MM.1S (cell line): Measurements from ENCODE around the gene FTL.

ENCODE experiments used
- EZH2 ChIP-seq: fragments of 300-600 bp; sonication (generic); optimal IDR thresholded peaks from 2 replicates; pipeline ENCODE3; 2017; ENCODE audit warnings: low read depth, mild to moderate bottlenecking, antibody characterized with exemption, low read length, mixed read lengths
- EZH2phosphoT487 ChIP-seq: fragments of 300-600 bp; sonication (generic); IDR thresholded peaks from 2 replicates; pipeline ENCODE4 v1.6.1; 2018; ENCODE audit warnings: antibody characterized with exemption, low read length
- TF ChIP-seq, protein P1 (sequence below): fragments of 300-600 bp; sonication (generic); IDR thresholded peaks from 2 replicates; pipeline ENCODE4 v1.5.1; 2016; ENCODE audit warnings: antibody characterized with exemption, low read length, mixed read lengths

DNA sequence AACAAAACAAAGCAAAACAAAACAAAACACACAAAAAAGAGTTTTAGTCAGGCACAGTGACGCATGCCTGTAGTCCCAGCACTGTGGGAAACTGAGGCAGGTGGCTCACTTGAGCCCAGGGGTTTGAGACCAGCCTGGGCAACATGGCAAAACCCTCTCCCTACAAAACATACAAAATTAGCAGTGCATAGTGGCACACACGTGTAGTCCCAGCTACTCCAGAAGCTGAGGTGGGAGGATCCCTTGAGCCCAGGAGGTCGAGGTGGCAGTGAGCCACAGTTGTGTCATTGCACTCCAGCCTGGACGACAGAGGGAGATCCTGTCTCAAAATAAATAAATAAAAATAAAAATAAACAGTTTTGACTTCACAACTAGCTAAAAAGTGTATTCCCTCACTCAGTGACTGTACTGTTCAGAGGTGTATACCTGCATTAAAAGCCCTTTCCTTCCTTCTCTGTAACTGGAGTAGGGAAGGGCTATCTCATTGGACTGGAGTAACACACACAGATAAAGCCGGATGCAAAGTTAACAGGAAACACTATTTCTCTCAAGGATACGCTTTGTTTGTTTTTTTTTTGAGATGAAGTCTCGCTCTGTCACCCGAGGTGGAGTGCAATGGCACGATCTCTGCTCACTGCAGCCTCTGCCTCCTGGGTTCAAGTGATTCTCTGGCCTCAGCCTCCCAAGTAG, 14.1 kb upstream of the FTL start:
- TF ChIP-seq, protein P1, sequence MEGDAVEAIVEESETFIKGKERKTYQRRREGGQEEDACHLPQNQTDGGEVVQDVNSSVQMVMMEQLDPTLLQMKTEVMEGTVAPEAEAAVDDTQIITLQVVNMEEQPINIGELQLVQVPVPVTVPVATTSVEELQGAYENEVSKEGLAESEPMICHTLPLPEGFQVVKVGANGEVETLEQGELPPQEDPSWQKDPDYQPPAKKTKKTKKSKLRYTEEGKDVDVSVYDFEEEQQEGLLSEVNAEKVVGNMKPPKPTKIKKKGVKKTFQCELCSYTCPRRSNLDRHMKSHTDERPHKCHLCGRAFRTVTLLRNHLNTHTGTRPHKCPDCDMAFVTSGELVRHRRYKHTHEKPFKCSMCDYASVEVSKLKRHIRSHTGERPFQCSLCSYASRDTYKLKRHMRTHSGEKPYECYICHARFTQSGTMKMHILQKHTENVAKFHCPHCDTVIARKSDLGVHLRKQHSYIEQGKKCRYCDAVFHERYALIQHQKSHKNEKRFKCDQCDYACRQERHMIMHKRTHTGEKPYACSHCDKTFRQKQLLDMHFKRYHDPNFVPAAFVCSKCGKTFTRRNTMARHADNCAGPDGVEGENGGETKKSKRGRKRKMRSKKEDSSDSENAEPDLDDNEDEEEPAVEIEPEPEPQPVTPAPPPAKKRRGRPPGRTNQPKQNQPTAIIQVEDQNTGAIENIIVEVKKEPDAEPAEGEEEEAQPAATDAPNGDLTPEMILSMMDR = no peak
- TF ChIP-seq EZH2 (no peak), EZH2phosphoT487 (no peak)
